Aorta (tissue), 5 donors: ENCODE measurements around the gene ATG7. TPM values are rescaled to one million over a fixed set of nuclear protein-coding genes. Genes with fewer than 3 reads are reported as not detected.

ENCODE experiments used
- ATAC-seq: fragments of 200-7000 bp; cut with Tn5 transposase; one replicate; pipeline ENCODE4 v1.9.1; 2022; ENCODE audit warnings: moderate library complexity; ENCODE audit not compliant: low FRiP score
- DNase-seq, 2 donors: peaks; one replicate each; pipeline ENCODE4 v3.0.0-alpha.2; 2020
- H3K27ac ChIP-seq, 2 donors: one replicate each; pipeline ENCODE4 v1.5.1; 2013; ENCODE audit warnings: low read length in 2 of 2, mild to moderate bottlenecking in 2 of 2, moderate library complexity in 2 of 2, control low read depth in 1 of 2, inconsistent platforms in 1 of 2, low read depth in 1 of 2
- H3K27me3 ChIP-seq, 2 donors: one replicate each; pipeline ENCODE4 v1.6.1; 2013; ENCODE audit warnings: control low read depth in 1 of 2, low read length in 1 of 2, mild to moderate bottlenecking in 1 of 2, moderate library complexity in 1 of 2; ENCODE audit not compliant: insufficient read depth in 2 of 2, control insufficient read depth in 1 of 2
- H3K36me3 ChIP-seq, 2 donors: one replicate each; pipeline ENCODE4 v1.6.1; 2013; ENCODE audit warnings: control low read depth in 1 of 2, low read length in 1 of 2, mild to moderate bottlenecking in 1 of 2; ENCODE audit not compliant: insufficient read depth in 2 of 2, control insufficient read depth in 1 of 2
- H3K4me1 ChIP-seq, 2 donors: one replicate each; pipeline ENCODE4 v1.6.1; 2013; ENCODE audit warnings: low read length in 2 of 2, control low read depth in 1 of 2, mild to moderate bottlenecking in 1 of 2, moderate library complexity in 1 of 2; ENCODE audit not compliant: insufficient read depth in 2 of 2, control insufficient read depth in 1 of 2
- H3K4me3 ChIP-seq, 2 donors: one replicate each; pipeline ENCODE4 v1.5.1; 2013; ENCODE audit warnings: low read length in 2 of 2, control low read depth in 1 of 2, mild to moderate bottlenecking in 1 of 2
- H3K9me3 ChIP-seq: one replicate; pipeline ENCODE4 v1.6.1; 2013; ENCODE audit warnings: mild to moderate bottlenecking, low read length; ENCODE audit not compliant: control insufficient read depth
- WGBS, 2 donors: extraction: QIAGEN DNeasy Blood & Tissue Kit; methylation state at CpG; one replicate each; pipeline ENCODE4 v1.1.7; 2013; 5-methylcytosine and 5-hydroxymethylcytosine counted together
- intact Hi-C, 2 donors: fragments of 100-400 bp; cut with DNase I; formaldehyde crosslinking; loops; one replicate each; pipeline versions ENCODE4 v1.14.2 to v1.15.0; 2022
- polyA plus RNA-seq, 2 donors: library from polyadenylated mRNA; stranded (reverse); fragments of 200-250 nt; gene quantifications; one replicate each; pipeline ENCODE4 v1.2.3, GENCODE V29; 2013
- total RNA-seq, 2 donors: library from RNA; stranded (reverse); fragmentation: NEBNext Ultra II Directional; extraction: Animal tissue kit (Norgen Biotek cat#: 25700); gene quantifications; one replicate each; pipeline ENCODE4 v1.2.1, GENCODE V29; 2021
- donor health status: healthy with polysubstance abuse.
- donor health status: Bipolar disorder and iron deficiency.
- donor health status: DM: no; HTN: no; CAD: no.
- donor health status: DM: no; HTN: no; CAD: no.
- donor health status: DM: yes; HTN: yes; CAD: no.

The ATG7 gene
- total and polyA plus RNA-seq, 4 donors, result 5.1 to 84.1 (median 29.1) TPM

- 97 to 100% methylated on average over 1 of the region's 1 CpG for WGBS, 2 donors
- H3K4me3 ChIP-seq, result no peak overlapping the region
- no peak overlapping the region for H3K27ac ChIP-seq
- H3K27me3 ChIP-seq, result no peaks in the 10 kb centered on the region
- intact Hi-C loops, result no loop called here
- peaks cover 0 to 3% of the 10 kb centered on the region in 2 donors for H3K36me3 ChIP-seq
- DNase-seq (no peak), ATAC-seq (no peak)
- peaks cover 5 to 12% of the 10 kb centered on the region in 2 donors for H3K4me1 ChIP-seq
- no peaks in the 10 kb centered on the region for H3K9me3 ChIP-seq
These were observed 11.8 kb downstream of the ATG7 start for GRCh38 chr3:11284011-11284410.

- H3K4me1 ChIP-seq, result peaks cover 5 to 12% of the 10 kb centered on the region in 2 donors
- WGBS, 2 donors, result 58 to 65% methylated on average over 2 of the region's 2 CpGs
- DNase-seq (no peak), ATAC-seq (no peak)
- peaks cover 0 to 3% of the 10 kb centered on the region in 2 donors for H3K36me3 ChIP-seq
- H3K27ac ChIP-seq, result no peak overlapping the region
- intact Hi-C loops, result no loop called here
- H3K27me3 ChIP-seq, result no peaks in the 10 kb centered on the region
- H3K9me3 ChIP-seq, result no peaks in the 10 kb centered on the region
- H3K4me3 ChIP-seq, result no peak overlapping the region
These were observed 13.3 kb downstream of the ATG7 start for GRCh38 chr3:11285471-11285870.

DNA sequence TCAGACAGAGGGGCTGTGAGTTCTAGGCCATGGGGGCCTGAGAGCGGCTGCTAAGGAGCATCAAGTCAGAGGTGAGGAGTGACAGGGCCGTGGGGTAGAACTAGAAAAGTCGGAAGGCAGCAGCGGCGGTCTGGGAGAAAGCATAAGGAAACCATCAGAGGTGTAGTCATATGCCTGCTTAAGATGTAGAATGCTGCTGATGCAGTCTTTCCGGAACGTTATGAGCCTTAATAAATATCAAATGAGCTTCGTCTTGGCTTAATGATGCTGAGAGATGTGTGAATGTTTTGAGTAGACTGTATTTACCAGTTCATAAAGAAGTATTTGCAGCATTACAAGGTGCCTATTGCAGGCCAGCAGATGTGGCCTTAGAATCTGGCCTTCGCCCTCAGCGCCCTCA lies 15.2 kb downstream of the ATG7 start:
- ATAC-seq (no peak), DNase-seq (no peak)
- H3K27ac ChIP-seq, result peak overlapping the region; percentile 63 to 79
- no peaks in the 10 kb centered on the region for H3K36me3 ChIP-seq
- H3K9me3 ChIP-seq, result no peaks in the 10 kb centered on the region
- H3K4me3 ChIP-seq, result no peak overlapping the region
- WGBS, 2 donors, result 73 to 80% methylated on average over 10 of the region's 10 CpGs
- H3K27me3 ChIP-seq, result no peaks in the 10 kb centered on the region
- intact Hi-C loops, result no loop called here
- H3K4me1 ChIP-seq, result peaks cover 5 to 12% of the 10 kb centered on the region in 2 donors

GRCh38 chr3:11288021-11288491 lies 15.9 kb downstream of the ATG7 start:
- Histone ChIP-seq H3K9me3 (no peaks in the 10 kb centered on the region), H3K4me3 (no peak overlapping the region), H3K27me3 (no peaks in the 10 kb centered on the region), H3K27ac (peak overlapping the region in 1 of 2 donors; percentile 88), H3K36me3 (no peaks in the 10 kb centered on the region), H3K4me1 (peaks cover 5 to 12% of the 10 kb centered on the region in 2 donors)
- intact Hi-C loops, result loop anchor here in 1 of 2 donors (2.0 kb wide), 1 partner anchor 15 kb away; the partner anchor contains the start of gene ATG7
- ATAC-seq (no peak), DNase-seq (no peak)
- 57 to 58% methylated on average over 2 of the region's 2 CpGs for WGBS, 2 donors

- peak; percentile 82 for ATAC-seq
- intact Hi-C loops, result loop anchor here in 1 of 2 donors (2.0 kb wide), 1 partner anchor 16 kb away; the partner anchor contains the start of gene ATG7
These were observed 16.8 kb downstream of the ATG7 start for GRCh38 chr3:11288786-11289637.

DNA sequence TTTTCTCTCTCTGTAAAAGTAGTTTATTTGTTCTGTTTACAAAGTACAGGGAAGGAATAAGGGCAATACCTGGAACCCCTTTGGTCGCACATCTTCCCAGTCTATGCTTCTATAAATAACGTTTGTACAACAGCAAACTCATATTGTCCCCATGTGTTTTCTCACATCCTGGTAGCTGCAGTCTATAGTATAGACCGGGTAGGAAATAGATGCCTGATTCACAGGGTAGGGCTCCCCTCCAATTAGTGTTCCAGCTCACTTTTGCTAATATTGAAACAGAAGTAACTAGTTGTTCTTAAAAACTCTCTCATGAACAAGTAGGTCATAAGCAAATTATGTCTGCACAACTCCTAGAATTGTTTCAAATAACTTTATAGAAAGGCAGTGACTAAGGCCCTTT lies 17.7 kb downstream of the ATG7 start:
- H3K9me3 ChIP-seq, result no peaks in the 10 kb centered on the region
- WGBS, 2 donors, result 83 to 89% methylated on average over 3 of the region's 3 CpGs
- H3K27ac ChIP-seq, result no peak overlapping the region
- H3K4me1 ChIP-seq, result peaks cover 5 to 12% of the 10 kb centered on the region in 2 donors
- no peak for DNase-seq
- no peak overlapping the region for H3K4me3 ChIP-seq
- no peaks in the 10 kb centered on the region for H3K27me3 ChIP-seq
- no peaks in the 10 kb centered on the region for H3K36me3 ChIP-seq
- intact Hi-C loops, result loop anchor here in 1 of 2 donors (2.0 kb wide), 1 partner anchor 17 kb away; the partner anchor contains the start of gene ATG7
- no peak for ATAC-seq

More at GRCh38 chr3:11288786-11289637, 16.8 kb downstream of the ATG7 start:
- no peak for DNase-seq
- Histone ChIP-seq H3K36me3 (no peaks in the 10 kb centered on the region), H3K4me3 (peak overlapping the region in 1 of 2 donors; percentile 9), H3K27me3 (no peaks in the 10 kb centered on the region), H3K27ac (peak overlapping the region; percentile 78 to 88), H3K9me3 (no peaks in the 10 kb centered on the region), H3K4me1 (peaks cover 5 to 12% of the 10 kb centered on the region in 2 donors)
- 9 to 12% methylated on average over 7 of the region's 7 CpGs for WGBS, 2 donors

DNA sequence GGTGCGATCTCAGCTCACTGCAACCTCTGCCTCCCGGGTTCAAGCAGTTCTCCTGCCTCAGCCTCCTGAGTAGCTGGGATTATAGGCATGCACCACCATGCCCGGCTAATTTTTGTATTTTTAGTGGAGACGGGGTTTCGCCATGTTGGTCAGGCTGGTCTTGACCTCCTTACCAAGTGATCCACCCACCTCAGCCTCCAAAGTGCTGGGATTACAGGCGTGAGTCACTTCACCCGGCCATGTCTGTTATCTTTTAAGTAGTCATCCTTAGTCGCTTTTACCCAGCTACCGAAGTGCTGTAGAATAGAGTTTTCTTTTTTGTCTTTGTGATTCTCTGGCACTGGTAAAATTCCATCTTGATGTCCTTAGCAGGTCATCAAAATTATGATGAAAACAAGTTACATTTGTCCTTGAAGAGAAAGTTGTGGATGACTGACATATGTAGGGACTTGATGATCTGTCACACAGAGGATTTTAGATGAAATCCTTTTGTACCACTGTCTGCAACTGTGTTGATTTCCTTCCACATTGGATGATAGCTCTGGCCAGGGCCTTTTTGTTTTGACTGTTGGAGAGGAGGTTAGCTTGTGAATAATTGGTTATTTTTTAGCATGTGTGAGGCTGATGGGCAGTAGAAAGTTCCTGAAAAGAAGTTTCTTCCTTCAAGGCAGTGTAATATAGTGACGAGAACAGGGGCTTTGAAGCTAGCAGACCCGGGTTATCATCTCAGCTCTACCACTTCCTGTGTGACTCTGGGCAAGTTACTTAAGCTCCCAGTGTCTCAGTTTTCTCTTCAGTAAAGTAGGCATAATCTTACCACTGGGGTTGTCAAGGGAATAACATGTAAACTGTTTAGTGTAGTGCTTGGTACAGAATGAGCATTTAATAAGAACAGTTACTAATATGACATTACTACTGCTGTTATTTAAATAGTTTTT lies 18.8 kb downstream of the ATG7 start:
- no peak for ATAC-seq
- 88 to 89% methylated on average over 11 of the region's 11 CpGs for WGBS, 2 donors

GRCh38 chr3:11291808-11292207 lies 19.6 kb downstream of the ATG7 start:
- no peaks in the 10 kb centered on the region for H3K36me3 ChIP-seq
- WGBS, 2 donors, result 91 to 94% methylated on average over 5 of the region's 5 CpGs
- intact Hi-C loops, result no loop called here
- ATAC-seq, result no peak
- no peak for DNase-seq
- H3K4me1 ChIP-seq, result peaks cover 5 to 12% of the 10 kb centered on the region in 2 donors
- no peak overlapping the region for H3K4me3 ChIP-seq
- no peaks in the 10 kb centered on the region for H3K27me3 ChIP-seq
- H3K9me3 ChIP-seq, result no peaks in the 10 kb centered on the region
- H3K27ac ChIP-seq, result no peak overlapping the region

More for the DNA sequence above, 18.8 kb downstream of the ATG7 start:
- DNase-seq, result no peak
- Histone ChIP-seq H3K27ac (no peak overlapping the region), H3K4me3 (no peak overlapping the region), H3K27me3 (no peaks in the 10 kb centered on the region), H3K9me3 (no peaks in the 10 kb centered on the region), H3K36me3 (no peaks in the 10 kb centered on the region), H3K4me1 (peaks cover 5 to 12% of the 10 kb centered on the region in 2 donors)
- intact Hi-C loops, result no loop called here
